ENCODE results near the gene ALDH7A1. TPM values are rescaled to one million over a fixed set of nuclear protein-coding genes. Genes with fewer than 3 reads are reported as not detected.
"Not testable (repeated sequence)": the region's sequence is repeated elsewhere in the genome, so short reads cannot be mapped to it uniquely, and the experiment has no call there.

Gene ALDH7A1
- polyA plus RNA-seq, 6 donors from 2014 or later: 0.97 to 8.1 (median 3.0) TPM

DNA sequence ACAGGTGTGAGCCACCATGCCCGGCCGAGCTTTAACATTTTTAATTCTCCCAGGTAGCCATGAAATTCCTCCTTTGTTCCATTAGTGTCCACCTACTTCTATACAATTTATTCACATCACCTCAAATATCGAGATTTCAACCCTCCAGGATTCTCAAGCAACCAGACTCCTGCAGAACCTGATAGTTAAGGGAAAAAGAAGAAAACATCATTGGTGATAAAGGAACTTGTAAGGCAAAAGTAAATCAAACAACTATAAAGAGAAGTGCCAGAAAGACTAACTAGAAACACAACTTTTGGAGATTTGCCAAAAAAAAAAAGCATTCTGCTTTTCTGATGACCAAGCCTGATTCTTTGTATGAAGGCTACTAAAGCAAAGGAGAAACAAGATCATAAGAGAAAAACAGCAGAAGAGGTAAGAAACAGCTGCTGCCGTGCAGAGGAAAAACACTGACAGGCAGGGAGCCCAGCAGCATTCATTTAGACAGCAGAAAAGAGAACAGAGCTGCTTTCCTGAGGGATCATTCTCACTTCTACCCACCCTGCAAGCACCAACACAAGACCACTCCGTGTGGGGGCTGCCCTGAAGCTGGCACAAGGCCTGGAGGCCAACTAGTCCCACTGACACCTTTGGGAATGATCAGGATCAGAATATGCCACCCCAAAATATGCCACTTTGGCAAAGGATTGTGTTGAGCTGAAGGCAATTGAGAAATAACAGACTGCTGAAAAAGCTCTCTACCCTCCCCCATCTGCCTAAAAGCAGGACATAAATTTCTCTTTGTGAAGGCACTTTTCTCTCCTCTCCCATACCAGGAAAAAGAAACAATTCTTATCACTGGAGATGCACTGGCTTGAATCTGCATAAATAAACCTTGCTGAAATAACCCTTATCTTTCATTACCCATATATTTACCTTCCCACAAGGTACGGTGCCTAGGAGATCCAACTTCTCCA lies 75.1 kb downstream of the ALDH7A1 start:
- Mint-ChIP-seq H3K27ac (no peak overlapping the region), H3K27me3 (peaks cover 0 to 18% (median 11%) of the 10 kb centered on the region in 3 donors)

DNA sequence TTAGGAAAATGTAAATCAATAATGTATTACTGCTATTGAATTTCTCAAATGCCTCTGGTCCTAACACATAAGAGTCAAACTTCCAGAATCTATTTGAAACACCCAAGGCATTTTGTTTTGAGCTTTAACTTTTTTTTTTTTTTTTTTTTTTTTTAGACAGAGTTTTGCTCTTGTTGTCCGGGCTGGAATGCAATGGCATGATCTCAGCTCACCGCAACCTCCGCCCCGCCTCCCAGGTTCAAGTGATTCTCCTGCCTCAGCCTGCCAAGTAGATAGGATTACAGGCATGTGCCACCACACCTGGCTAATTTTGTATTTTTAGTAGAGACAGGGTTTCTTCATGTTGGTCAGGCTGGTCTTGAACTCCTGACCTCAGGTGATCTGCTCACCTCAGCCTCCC lies 75.8 kb downstream of the ALDH7A1 start:
- not testable (repeated sequence) for DNase-seq; ATAC-seq (ENCODE audit: low read depth in 2 of 2); H3K4me1 Mint-ChIP-seq; H3K9me3 Mint-ChIP-seq; H3K36me3 Mint-ChIP-seq; H3K27ac Mint-ChIP-seq; H3K4me3 Mint-ChIP-seq
- H3K27me3 Mint-ChIP-seq: peaks cover 0 to 18% (median 18%) of the 10 kb centered on the region in 3 donors

More for the DNA sequence above, 75.1 kb downstream of the ALDH7A1 start:
- DNase-seq (no peak), ATAC-seq (ENCODE audit: low read depth in 2 of 2) (no peak)
- Mint-ChIP-seq H3K9me3 (no peaks in the 10 kb centered on the region), H3K4me1 (no peaks in the 10 kb centered on the region), H3K4me3 (no peak overlapping the region), H3K36me3 (no peaks in the 10 kb centered on the region)

DNA sequence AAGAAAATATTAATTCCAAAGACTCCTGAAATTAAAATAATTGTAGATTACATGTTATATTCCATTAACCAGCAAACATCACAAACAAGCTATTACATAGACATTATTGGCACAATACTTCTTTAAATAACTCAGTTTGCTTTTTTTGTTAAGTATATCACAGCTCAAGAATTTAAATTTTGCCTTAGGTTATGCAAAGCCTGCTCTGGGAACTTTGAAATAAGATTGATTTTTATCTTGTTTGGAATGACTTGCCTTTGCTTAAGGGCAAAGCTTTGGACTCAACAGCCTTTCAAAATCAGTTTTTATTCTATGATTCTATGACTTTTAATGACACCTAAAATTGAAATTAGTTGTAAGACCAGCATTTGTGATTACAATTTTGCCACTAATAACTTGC lies 78.2 kb downstream of the ALDH7A1 start:
- H3K9me3 Mint-ChIP-seq: no peaks in the 10 kb centered on the region
- ATAC-seq (ENCODE audit: low read depth in 2 of 2) (no peak), DNase-seq (no peak)
- no peak overlapping the region for H3K27ac Mint-ChIP-seq
- no peaks in the 10 kb centered on the region for H3K4me1 Mint-ChIP-seq
- H3K27me3 Mint-ChIP-seq: peaks cover 0 to 18% (median 18%) of the 10 kb centered on the region in 3 donors
- no peak overlapping the region for H3K4me3 Mint-ChIP-seq
- H3K36me3 Mint-ChIP-seq: no peaks in the 10 kb centered on the region

DNA sequence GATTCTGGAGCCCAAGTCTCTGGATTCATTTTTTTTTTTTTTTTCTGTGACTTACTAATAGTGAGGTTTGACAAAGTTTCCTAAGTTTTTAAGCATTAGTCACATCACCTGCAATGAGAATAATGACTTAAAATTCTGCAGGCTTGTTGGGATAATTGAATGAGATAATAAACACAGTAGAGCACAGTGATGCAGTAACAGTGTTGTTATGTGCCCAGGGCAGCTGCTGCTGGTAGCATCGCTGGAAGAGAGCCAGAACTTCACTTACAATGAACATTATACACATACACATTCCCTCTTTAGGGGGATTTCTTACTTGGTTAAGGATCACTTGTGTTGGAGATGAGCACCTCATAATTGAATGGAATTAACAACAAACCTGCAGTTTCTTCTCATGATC lies 78.9 kb downstream of the ALDH7A1 start:
- DNase-seq (no peak), ATAC-seq (ENCODE audit: low read depth in 2 of 2) (no peak)
- no peak overlapping the region for H3K4me3 Mint-ChIP-seq
- no peaks in the 10 kb centered on the region for H3K36me3 Mint-ChIP-seq
- H3K27ac Mint-ChIP-seq: no peak overlapping the region
- no peaks in the 10 kb centered on the region for H3K4me1 Mint-ChIP-seq
- H3K27me3 Mint-ChIP-seq: peaks cover 0 to 18% (median 18%) of the 10 kb centered on the region in 3 donors
- H3K9me3 Mint-ChIP-seq: no peaks in the 10 kb centered on the region

DNA sequence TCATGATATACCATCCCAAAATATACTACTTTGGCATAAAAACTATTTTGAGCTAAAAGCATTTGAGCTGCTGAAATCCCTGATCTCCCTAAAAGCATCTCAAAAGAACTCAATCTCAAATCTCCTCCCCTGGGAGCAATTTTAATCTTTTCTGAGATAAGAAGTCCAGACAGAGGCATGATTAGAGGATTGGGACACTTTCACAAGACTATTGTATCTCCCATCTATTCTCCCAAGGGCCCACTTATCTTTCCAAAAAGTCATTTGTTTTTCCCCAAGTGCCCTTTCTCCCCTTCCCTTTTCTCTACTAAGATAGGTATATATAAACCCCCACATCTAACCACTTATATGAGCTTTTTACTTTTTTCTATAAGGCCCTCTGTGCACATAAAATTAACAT lies 79.7 kb downstream of the ALDH7A1 start:
- Mint-ChIP-seq H3K27ac (no peak overlapping the region), H3K36me3 (no peaks in the 10 kb centered on the region), H3K9me3 (no peaks in the 10 kb centered on the region), H3K4me1 (no peaks in the 10 kb centered on the region), H3K4me3 (no peak overlapping the region), H3K27me3 (peaks cover 0 to 18% (median 17%) of the 10 kb centered on the region in 3 donors)
- DNase-seq (no peak), ATAC-seq (ENCODE audit: low read depth in 2 of 2) (no peak)

DNA sequence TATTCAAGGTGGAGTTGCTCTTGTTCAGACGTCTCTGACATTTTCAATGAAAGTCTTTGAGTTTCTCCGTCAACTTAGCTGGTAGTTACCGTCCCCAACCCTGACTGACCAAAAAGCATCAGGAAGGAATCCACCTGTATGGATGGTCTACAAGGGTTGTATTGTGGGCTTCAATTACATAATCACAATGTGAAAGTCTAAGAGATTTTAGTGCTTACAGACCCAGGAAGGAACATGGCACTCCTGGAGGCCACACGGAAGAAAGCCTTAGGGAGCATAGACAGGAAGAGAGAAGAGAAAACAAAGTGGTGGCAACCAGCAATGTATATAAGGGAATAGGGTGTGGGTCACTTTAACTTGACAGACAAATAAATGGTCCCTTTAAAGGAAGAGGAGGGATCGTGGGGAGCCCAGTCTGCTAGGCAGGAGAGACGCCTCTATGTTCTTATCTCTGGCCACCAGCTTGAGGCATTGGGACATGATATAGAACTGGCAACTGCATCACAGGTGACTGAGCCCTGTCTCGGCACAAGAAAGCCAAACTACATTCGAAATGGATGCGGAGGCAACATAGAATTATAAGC lies 80.4 kb downstream of the ALDH7A1 start:
- Mint-ChIP-seq H3K36me3 (no peaks in the 10 kb centered on the region), H3K9me3 (no peaks in the 10 kb centered on the region), H3K27ac (no peak overlapping the region), H3K27me3 (peaks cover 0 to 13% (median 12%) of the 10 kb centered on the region in 3 donors), H3K4me3 (no peak overlapping the region), H3K4me1 (no peaks in the 10 kb centered on the region)
- no peak for DNase-seq
- ATAC-seq (ENCODE audit: low read depth in 2 of 2): no peak

DNA sequence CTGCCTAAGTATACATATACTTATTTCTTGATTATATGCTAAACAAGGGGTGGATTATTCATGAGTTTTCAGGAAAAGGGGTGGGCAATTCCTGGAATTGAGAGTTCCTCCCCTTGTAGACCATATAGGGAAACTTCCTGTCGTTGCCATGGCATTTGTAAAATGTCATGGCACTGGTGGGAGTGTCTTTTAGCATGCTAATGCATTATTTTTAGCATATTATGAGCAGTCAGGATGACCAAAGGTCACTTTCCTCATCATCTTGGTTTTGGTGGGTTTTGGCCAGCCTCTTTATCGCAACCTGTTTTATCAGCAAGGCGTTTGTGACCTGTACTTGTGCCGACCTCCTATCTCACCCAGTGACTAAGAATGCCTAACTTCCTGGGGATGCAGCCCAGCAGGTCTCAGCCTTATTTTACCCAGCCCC lies 80.9 kb downstream of the ALDH7A1 start:
- peaks cover under 1 to 3% (median 1%) of the 10 kb centered on the region in 3 donors for H3K4me1 Mint-ChIP-seq
- H3K4me3 Mint-ChIP-seq: no peak overlapping the region
- ATAC-seq (ENCODE audit: low read depth in 2 of 2) (no peak), DNase-seq (no peak)
- H3K27me3 Mint-ChIP-seq: peaks cover 0 to 10% (median 8%) of the 10 kb centered on the region in 3 donors
- H3K9me3 Mint-ChIP-seq: no peaks in the 10 kb centered on the region
- no peak overlapping the region for H3K27ac Mint-ChIP-seq
- no peaks in the 10 kb centered on the region for H3K36me3 Mint-ChIP-seq

DNA sequence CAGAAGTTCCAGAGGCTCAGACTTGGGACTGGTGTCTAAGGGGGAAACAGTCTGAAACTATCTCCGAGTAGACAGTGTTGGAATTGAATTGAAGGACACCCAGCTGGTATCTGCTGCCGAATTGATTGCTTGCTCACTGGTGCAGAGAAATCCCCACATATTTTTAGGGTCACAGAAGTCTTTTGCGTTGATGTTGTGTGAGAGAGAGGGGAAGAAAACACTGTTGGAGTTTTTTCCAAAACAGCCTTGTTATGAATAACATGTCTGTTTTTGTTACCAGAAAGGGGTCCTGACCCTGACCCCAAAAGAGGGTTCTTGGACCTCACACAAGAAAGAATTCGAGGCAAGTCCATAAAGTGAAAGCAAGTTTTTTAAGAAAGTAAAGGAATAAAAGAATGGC lies 81.3 kb downstream of the ALDH7A1 start:
- no peak overlapping the region for H3K27ac Mint-ChIP-seq
- peaks cover 5 to 7% (median 6%) of the 10 kb centered on the region in 3 donors for H3K4me1 Mint-ChIP-seq
- H3K36me3 Mint-ChIP-seq: no peaks in the 10 kb centered on the region

DNA sequence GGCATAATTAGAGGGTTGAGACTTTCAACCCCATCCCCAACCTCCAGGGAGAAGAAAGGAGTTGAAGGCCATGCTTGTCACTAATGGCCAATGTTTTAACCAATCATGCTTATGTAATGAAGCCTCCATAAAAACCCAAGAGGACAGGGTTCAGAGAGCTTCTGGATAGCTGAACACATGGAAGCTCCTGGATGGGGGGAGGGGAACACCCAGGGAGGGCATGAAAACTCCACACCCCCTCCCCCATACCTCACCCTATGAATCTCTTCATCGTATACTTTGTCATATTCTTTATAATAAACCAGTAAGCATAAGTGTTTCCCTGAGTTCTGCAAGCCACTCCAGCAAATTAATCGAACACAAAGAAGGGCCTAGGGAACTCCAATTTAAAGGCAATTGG lies 81.7 kb downstream of the ALDH7A1 start:
- H3K4me3 Mint-ChIP-seq: no peak overlapping the region
- H3K27ac Mint-ChIP-seq: no peak overlapping the region
- H3K27me3 Mint-ChIP-seq: peaks cover 0 to 10% (median 8%) of the 10 kb centered on the region in 3 donors
- DNase-seq (no peak), ATAC-seq (ENCODE audit: low read depth in 2 of 2) (no peak)
- peaks cover 5 to 11% (median 10%) of the 10 kb centered on the region in 3 donors for H3K4me1 Mint-ChIP-seq
- no peaks in the 10 kb centered on the region for H3K9me3 Mint-ChIP-seq
- no peaks in the 10 kb centered on the region for H3K36me3 Mint-ChIP-seq

More for the DNA sequence above, 81.3 kb downstream of the ALDH7A1 start:
- no peaks in the 10 kb centered on the region for H3K9me3 Mint-ChIP-seq
- no peak for DNase-seq
- ATAC-seq (ENCODE audit: low read depth in 2 of 2): no peak
- H3K4me3 Mint-ChIP-seq: no peak overlapping the region
- peaks cover 0 to 10% (median 8%) of the 10 kb centered on the region in 3 donors for H3K27me3 Mint-ChIP-seq

DNA sequence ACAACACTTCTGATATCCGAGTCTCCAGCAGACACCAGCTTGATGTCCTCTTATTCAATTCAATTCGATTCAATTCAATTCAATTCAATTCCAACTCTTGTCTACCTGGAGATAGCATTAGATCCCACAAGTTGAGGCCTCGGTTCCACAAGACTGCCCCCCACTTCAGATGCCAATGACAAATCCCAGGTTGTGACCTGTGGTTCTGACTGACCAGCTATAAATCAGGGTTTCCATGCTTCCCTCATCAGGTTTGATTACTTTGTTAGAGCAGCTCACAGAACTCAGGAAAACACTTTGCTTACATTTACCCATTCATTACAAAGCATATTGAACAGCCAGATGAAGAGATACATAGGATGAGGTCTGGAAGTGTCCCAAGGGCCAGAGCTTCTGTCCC lies 82.6 kb downstream of the ALDH7A1 start:
- ATAC-seq (ENCODE audit: low read depth in 2 of 2) (no peak), DNase-seq (no peak)
- Mint-ChIP-seq H3K4me3 (no peak overlapping the region), H3K27ac (no peak overlapping the region), H3K4me1 (peaks cover 5 to 12% (median 10%) of the 10 kb centered on the region in 3 donors), H3K36me3 (no peaks in the 10 kb centered on the region), H3K27me3 (peaks cover 0 to 10% (median 8%) of the 10 kb centered on the region in 3 donors), H3K9me3 (no peaks in the 10 kb centered on the region)

DNA sequence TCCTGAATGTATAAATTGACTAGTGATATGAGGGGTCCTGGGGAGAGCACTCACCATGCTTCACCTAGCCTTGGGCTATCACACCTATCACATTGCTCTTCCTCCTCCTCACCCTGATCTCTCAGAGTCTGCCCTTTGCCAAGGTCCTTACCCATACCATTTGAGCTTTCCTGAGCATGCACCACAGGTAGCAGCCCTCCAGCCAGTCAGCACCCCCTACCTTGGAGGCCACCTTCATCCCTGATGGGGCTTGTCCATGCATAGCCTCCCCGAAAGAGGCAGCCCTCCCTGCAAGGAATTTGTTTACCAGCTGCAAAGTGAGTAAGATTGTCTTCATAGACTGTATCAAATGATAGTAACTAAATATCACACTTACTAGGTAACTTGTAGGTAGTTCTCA lies 83.1 kb downstream of the ALDH7A1 start:
- Mint-ChIP-seq H3K4me3 (no peak overlapping the region), H3K9me3 (no peaks in the 10 kb centered on the region), H3K27me3 (peaks cover 0 to 10% (median 8%) of the 10 kb centered on the region in 3 donors), H3K27ac (no peak overlapping the region), H3K4me1 (peaks cover 5 to 12% (median 10%) of the 10 kb centered on the region in 3 donors), H3K36me3 (no peaks in the 10 kb centered on the region)
- DNase-seq: no peak
- ATAC-seq (ENCODE audit: low read depth in 2 of 2): no peak

DNA sequence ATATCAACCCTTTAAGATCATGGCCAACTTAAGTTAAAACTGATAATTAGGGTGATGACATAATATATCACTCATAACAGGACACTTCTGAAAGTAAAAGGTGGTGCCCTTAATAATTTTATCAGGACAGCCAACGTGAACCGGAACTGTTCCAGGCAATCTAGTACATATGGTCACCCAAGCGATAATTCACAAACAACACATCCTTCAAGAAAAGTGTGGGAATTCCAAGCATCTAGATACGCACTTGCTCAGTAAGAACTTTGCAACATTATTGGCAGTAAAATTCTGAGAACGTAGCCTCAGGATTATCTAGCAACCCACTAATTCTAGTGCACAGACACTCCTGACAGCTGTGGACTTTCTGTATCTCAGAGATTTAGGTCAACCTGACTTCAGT lies 85.7 kb downstream of the ALDH7A1 start:
- Mint-ChIP-seq H3K4me1 (peaks cover 5 to 12% (median 10%) of the 10 kb centered on the region in 3 donors), H3K27me3 (peaks cover 0 to 1% (median 1%) of the 10 kb centered on the region in 3 donors), H3K4me3 (no peak overlapping the region), H3K36me3 (no peaks in the 10 kb centered on the region), H3K9me3 (no peaks in the 10 kb centered on the region), H3K27ac (no peak overlapping the region)
- DNase-seq (no peak), ATAC-seq (ENCODE audit: low read depth in 2 of 2) (no peak)

DNA sequence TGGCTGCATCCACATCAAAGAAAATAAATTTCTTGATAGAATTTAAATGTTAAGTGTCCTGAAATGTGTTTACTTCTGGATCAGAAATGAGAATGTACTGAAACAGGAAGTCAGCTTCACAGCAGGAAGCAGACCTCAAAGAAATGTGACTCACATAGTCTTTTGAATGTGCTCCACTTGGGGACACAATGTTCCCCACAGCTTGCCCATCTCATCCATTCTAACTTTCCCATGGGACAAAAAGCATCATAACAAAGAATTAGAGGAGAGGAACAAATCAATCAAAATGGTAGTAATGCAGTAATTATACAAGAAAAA lies 86.1 kb downstream of the ALDH7A1 start:
- Mint-ChIP-seq H3K4me1 (peaks cover 5 to 12% (median 10%) of the 10 kb centered on the region in 3 donors), H3K4me3 (peak overlapping the region in 1 of 8 donors; percentile 25), H3K9me3 (no peaks in the 10 kb centered on the region), H3K36me3 (no peaks in the 10 kb centered on the region), H3K27ac (peak overlapping the region in 2 of 6 donors; percentile 49 to 83), H3K27me3 (no peaks in the 10 kb centered on the region)
- ATAC-seq (ENCODE audit: low read depth in 2 of 2) (no peak), DNase-seq (no peak)
